ENCODE results near the gene COBL.

The COBL gene

DNA sequence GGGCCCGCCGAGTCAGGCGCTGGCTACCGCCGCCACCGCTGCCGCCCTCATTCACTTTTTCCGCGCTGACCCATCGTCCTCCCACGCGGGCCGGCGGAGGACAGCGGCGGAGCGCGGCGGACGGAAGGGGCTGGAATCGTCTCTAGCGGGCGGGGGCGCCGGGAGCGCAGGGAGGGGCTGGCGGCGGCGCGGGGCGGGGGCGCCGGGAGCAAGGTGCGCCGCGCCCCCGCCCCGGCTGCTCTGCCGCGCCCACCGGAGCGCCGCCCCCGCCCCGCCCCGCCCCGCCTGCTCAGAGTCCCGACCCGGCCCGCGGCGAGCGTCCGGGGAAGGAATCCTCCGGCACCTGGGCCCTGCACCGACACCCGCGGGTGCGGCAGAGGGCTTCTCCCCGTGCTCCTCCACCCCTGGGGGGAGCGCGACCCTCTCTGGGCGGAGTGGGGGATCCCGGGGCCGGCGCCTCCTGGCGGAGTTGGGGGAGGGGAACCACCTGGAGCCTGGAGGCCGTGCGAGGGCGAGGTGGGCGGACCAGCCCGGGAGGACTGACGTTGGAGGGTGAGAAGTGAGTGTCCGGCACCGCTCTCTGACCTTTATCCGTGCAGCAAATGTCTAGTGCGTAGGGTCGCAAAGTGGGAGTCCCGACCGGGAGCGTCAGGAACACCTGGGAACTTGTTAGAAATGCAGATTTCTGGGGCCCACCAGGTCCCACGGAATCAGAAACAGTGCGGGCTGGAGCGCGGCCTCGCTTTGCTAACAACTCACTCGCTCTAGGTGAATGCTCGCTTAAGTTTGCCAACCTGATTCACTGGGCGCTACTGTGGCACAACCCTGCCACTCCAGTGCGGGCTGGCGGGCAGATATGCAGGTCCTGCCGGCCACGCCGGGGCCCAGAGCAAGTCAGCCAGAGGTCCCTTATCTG lies at the start of gene COBL:
Gene COBL, minus strand, starts transcription at position 144 of the 916 bp plus-strand sequence. CDS start 176 bp downstream, outside the sequence.
- no peaks in the 10 kb centered on the region for H3K36me3 ChIP-seq
- TF ChIP-seq CTCF (IDR thresholded peaks at IDR 0.05), result no peak
- no peak within 1 kb of the TSS for H3K27ac ChIP-seq
- H3K27me3 ChIP-seq, result peaks cover 0 to 34% of the 10 kb centered on the region in 2 donors
- no peaks in the 10 kb centered on the region for H3K9me3 ChIP-seq
- intact Hi-C loops (cut with DNase I; ENCODE audit: low total_unique reads), result no loop called here
- H3K4me3 ChIP-seq, result peak within 1 kb of the TSS; percentile 43 to 58
- H3K4me1 ChIP-seq, result peaks cover 0 to 18% (median 15%) of the 10 kb centered on the region in 4 donors
- no peak for DNase-seq

- intact Hi-C loops (cut with DNase I; ENCODE audit: low total_unique reads), result no loop called here
- Histone ChIP-seq H3K9me3 (no peaks in the 10 kb centered on the region), H3K4me1 (no peaks in the 10 kb centered on the region), H3K4me3 (no peak overlapping the region), H3K27ac (no peak overlapping the region), H3K36me3 (no peaks in the 10 kb centered on the region), H3K27me3 (peaks cover 0 to 4% of the 10 kb centered on the region in 2 donors)
- no peak for TF ChIP-seq CTCF (IDR thresholded peaks at IDR 0.05)
- no peak for DNase-seq
Measured at GRCh38 chr7:51366172-51366728, 49.6 kb upstream of the COBL start.

DNA sequence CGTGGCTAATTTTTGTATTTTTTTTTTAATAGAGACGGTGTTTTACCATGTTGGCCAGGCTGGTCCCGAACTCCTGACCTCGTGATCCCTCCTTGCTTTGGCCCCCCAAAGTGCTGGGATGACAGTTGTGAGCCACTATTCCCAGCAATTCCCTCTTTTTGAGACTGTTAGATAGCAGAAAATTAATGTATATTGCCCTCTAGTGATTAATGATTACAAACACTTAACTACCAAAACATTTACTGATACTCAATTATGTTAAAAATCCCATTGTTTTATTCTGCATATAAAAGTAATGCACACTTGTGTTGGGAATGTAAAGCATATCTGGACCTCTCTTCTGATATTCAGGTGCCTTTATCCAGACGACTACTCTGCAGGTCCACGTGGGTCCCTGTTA lies 41.2 kb upstream of the COBL start:
- no peaks in the 10 kb centered on the region for H3K27me3 ChIP-seq
- no peaks in the 10 kb centered on the region for H3K9me3 ChIP-seq
- no peak for TF ChIP-seq CTCF (IDR thresholded peaks at IDR 0.05)
- intact Hi-C loops (cut with DNase I; ENCODE audit: low total_unique reads), result no loop called here
- H3K4me3 ChIP-seq, result no peak overlapping the region
- no peaks in the 10 kb centered on the region for H3K36me3 ChIP-seq
- H3K27ac ChIP-seq, result no peak overlapping the region
- no peaks in the 10 kb centered on the region for H3K4me1 ChIP-seq
- DNase-seq, result no peak

DNA sequence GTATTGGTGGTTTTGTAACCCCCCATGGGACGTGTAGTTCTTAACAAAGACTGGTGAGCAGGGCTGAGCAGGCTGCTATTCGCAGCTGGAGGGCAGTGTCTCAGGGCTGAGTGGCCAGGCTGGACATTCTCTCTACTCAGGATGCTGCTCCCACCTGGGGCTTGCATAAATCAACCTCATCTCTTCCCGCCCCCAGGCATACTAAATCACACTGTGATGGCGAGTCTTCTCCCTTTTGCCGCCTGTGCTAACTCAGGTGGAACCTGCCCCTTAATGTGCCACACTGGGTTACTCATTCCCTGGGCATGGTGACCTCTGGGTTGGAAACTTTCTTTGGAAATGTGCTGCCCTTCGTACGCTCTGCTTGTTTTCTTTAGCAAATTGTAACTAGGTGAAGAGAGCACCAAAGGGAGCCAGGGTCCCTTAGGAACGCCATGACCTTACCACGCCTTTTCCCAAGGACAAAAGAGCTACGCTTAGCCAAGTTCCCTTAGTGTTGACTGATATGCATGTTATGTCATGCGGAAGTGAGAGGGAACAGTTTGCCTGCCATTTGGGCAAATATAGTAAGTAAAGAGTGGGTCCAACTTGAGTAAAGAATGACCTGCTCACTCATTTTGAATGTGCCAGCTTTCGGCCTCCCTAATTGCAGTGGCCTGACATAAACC lies 40.4 kb upstream of the COBL start:
- intact Hi-C loops (cut with DNase I; ENCODE audit: low total_unique reads), result no loop called here
- Histone ChIP-seq H3K4me1 (peaks cover 0 to 4% (median 0%) of the 10 kb centered on the region in 4 donors), H3K27ac (no peak overlapping the region), H3K36me3 (no peaks in the 10 kb centered on the region), H3K9me3 (no peaks in the 10 kb centered on the region), H3K4me3 (no peak overlapping the region), H3K27me3 (no peaks in the 10 kb centered on the region)
- DNase-seq, result no peak
- no peak for TF ChIP-seq CTCF (IDR thresholded peaks at IDR 0.05)

DNA sequence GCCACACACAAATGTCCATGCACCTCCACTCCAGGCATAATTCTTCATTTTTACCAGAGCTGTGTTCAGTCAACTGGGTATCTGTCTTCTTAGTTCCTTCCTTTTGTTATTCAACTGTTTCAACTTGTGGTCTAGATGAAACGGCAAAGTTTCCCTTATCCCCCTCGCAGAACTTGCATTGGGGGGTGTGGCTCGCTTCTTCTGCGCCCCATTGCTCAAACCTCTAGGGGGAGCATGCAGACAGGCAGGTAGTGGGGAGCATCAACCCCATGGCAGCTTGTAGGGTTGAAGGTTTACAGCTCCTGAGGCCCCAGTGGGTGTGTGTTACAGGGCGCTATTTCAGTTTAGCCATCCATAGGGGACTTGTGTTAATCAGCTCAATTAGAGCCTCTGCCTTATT lies 38.3 kb upstream of the COBL start:
- intact Hi-C loops (cut with DNase I; ENCODE audit: low total_unique reads), result no loop called here
- Histone ChIP-seq H3K4me3 (no peak overlapping the region), H3K27me3 (no peaks in the 10 kb centered on the region), H3K36me3 (no peaks in the 10 kb centered on the region), H3K9me3 (no peaks in the 10 kb centered on the region), H3K27ac (no peak overlapping the region), H3K4me1 (peaks cover 0 to 4% (median 0%) of the 10 kb centered on the region in 4 donors)
- DNase-seq, result no peak
- TF ChIP-seq CTCF (IDR thresholded peaks at IDR 0.05), result no peak
